HG03196 (cell line): ENCODE results near the gene TIGD7.
"Not testable (repeated sequence)": the region's sequence is repeated elsewhere in the genome, so short reads cannot be mapped to it uniquely, and the experiment has no call there.

Experiments used
- ATAC-seq: cut with Tn5 transposase; IDR thresholded peaks from one replicate; pipeline ENCODE4 v1.9.1; 2021; ENCODE audit not compliant: unreplicated experiment

The TIGD7 gene

DNA sequence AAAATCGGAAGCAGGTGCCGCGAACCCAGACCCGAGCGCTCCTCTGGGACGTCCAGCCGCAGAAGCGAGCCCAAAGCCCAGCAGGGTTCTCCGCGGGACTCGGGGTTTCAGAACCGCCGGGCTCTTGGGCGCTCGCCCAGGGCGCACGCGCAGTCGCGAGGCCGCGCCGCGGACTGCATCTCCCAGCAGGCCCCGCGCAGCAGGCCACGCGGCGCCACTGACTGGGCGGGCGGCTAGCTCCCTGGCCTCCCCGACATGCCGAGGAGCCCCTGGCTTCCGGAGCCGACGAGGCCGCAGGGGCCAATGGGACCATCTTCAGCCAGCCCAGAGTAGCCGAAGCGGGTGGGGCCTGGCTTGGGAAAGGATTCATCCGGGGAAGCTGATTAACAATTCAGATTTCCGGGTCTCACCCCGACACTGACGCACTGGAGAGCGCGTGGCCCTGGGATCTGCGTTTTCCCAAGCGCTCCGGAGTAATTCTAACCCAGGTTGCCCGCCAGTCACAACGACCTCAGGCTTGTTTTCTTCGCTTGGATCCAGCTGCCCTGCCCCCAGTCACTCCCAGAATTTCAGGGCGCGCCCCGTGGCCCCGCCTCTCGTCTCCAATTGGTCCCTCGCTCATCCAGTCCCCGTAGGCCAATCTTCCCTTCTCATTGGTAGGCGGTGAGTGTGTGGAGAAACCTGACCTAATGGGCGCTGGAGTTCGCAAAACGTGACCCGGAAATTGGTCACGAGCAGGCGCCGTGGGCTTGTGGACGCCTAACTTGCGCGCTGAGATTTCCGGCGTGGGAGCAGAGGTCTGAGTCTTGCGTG lies 22.3 kb downstream of the TIGD7 start, which contains the start of gene ZNF263:
TSS of gene ZNF263 (plus strand) at position 762 of the 813 bp plus-strand sequence. CDS start 328 bp downstream, outside the sequence.
- ATAC-seq, result peak; percentile 86

DNA sequence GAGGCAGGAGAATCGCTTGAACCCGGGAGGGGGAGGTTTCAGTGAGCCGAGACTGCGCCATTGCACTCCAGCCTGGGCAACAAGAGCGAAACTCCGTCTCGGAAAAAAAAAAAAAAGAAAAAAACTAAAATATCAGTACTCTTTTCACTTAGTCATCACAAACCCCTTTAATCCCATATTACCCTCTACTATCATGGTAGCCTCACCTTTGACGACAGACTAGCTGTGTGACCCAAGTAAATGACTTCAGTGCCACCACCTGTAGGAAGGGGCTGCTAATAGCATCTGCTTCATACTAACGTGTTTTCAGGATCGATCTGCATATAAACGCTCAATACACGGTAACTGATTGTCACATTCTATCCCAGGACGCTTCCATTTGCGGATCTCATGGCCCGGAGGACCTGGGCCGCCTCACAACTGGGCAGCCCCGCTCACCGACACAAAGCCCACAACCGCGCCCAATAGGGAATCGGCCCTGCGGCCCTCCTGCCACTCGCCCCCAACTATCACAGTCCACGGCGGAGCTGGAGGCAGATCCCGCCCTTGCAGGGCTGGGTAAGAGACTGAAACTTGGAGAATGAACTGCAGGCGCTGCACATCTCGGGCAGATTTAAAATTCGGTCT lies 23.0 kb downstream of the TIGD7 start:
- ATAC-seq, result peak; percentile 20

DNA sequence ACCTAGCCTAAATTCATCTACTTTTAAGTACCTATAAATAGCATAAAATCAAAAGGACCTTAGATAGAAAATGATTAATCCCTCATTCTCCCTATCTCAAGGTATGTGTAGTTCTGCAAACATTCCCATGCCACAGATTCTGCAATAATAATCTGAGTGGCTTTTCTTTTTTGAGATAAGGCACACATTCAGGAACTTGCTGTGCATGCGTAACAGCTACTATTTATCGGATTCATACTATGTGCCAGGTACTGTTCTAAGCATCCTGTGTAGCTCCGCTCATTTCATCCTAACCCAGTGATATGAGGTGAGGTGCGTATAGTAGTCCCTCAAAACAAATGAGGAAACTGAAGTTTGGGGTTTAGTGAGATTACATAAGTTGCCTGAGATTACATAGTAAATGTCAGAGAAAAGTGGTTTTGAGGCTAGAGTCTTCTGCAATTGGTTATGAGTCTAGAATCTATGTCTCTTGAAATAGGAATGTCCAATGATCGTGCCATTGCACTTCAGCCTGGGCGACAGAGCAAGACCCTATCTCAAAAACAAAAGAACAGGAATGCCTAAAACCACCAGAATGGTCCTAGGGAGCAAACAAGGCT lies 23.9 kb downstream of the TIGD7 start:
- ATAC-seq, result no peak

DNA sequence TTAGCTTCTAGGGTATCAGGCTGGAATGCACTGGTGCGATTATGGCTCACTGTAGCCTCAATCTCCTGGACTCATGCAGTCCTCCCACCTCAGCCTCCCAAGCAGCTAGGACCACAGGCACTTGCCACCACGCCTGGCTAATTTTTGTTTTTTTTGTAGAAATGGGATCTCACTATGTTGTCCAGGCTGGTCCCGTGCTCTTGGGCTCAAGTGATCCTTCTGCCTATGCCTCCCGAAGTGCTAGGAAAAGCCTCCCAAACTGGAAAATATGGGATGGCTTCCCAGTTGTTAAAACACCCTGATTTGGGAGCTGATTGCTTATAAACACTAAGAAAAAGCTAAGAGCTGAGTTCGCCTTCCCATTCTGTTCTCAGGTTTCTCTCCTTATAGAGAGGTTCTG lies 28.6 kb downstream of the TIGD7 start:
- no peak for ATAC-seq

DNA sequence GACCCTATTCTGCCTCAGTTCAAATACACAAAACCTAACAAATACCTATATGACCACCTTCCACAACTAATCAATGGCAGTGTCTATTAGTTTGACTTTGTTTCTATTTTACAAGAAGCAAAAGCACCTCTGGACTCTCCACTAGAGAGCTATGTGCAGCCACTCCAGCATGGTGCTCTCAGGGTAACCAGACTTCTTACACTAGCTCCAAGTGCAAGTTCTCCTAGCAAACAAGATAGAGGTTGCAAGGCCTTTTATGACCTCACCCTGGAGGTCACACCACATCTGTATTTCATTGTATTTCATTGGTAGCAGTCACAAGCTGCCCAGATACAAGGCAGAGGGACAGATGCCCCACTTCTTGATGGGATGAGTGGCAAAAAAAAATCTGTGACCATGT lies 30.3 kb downstream of the TIGD7 start:
- ATAC-seq, result no peak

DNA sequence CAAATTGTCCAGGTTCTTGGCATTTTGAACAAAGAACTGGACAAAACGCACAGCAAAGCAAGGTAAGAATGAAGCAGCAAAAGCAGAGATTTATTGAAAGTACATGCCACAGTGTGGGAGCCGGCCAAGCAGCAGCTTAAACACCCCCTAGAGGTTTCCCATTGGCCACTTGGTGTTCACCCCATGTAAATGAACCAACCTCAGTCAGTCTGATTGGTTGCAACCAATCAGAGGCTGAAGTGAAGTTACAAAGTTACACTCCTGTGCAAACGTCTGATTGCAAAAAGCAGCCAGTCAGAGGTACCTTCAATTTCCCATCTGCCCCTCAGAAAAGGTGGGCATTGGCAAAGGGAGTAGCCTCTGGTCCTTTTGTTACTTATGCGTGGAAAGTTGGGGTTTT lies 30.7 kb downstream of the TIGD7 start:
- ATAC-seq, result no peak

DNA sequence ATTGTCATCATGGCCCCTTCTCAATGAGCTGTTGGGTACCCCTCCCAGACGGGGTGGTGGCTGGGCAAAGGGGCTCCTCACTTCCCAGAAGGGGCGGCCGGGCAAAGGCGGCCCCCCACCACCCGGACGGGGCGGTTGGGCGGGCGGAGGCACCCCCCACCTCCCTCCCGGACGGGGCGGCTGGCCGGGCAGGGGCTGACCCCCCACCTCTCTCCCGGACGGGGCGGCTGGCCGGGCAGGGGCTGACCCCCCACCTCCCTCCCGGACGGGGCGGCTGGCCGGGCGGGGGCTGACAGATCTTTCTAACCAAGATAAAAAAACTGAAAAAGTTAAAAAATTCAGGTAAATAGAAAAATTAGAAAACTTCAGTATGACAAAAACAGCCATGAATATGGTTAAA lies 33.9 kb downstream of the TIGD7 start:
- not testable (repeated sequence) for ATAC-seq

DNA sequence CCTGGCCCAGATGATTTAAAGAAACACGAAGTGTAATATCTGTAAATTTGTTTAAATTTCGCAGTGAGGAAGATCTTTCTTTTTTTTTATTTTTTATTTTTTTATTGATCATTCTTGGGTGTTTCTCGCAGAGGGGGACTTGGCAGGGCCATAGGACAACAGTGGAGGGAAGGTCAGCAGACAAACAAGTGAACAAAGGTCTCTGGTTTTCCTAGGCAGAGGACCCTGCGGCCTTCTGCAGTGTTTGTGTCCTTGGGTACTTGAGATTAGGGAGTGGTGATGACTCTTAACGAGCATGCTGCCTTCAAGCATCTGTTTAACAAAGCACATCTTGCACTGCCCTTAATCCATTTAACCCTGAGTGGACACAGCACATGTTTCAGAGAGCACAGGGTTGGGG lies 34.5 kb downstream of the TIGD7 start:
- not testable (repeated sequence) for ATAC-seq

DNA sequence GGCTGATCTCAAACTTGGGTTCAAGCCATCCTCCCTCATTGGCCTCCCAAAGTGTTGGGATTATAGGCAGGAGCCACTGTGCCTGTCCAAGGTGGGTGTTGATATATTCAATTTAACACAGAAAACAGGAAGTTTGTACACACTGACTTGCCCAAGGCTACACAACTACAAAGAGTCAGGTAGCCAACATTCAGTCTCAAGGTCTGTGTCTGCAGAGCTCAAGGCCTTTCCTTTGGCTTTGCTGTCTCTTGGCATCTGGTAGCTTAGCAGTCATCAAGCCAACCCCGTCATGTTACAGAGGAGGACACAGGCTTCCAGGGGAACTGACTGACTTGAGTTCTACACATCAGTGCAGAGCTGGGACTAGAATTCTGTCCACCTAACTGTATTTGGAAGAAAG lies 36.9 kb downstream of the TIGD7 start:
- no peak for ATAC-seq

DNA sequence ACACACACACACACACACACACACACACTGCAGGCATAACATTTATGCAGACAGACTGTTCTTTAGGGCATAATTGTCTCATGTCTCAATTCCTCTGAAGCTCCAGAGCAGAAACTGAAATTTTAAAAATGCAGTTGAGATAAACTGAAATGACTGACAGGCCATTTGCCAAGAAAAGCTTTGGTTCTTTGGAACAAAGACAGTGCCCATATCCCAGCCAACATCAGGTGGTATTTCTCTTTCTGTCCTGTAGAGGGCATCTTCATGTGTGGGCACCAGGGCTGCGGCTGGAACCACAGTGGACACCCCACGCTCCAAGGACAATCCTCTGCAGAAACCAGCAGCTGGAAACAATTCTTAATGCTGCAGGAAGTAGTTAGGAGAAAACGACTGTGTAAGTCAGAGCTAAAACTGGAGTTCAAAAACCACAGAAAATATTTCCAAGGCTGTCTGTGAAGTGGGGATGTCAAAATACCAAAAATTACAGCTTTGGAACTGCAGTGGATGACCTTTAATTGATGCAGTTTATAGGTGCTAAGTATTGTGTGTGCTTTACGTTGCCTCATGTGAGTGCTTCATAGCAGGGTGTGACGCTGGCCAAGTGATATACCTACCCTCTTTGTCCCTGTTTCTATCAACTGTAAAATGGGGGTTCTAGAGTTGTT lies 38.2 kb downstream of the TIGD7 start:
- ATAC-seq, result no peak

DNA sequence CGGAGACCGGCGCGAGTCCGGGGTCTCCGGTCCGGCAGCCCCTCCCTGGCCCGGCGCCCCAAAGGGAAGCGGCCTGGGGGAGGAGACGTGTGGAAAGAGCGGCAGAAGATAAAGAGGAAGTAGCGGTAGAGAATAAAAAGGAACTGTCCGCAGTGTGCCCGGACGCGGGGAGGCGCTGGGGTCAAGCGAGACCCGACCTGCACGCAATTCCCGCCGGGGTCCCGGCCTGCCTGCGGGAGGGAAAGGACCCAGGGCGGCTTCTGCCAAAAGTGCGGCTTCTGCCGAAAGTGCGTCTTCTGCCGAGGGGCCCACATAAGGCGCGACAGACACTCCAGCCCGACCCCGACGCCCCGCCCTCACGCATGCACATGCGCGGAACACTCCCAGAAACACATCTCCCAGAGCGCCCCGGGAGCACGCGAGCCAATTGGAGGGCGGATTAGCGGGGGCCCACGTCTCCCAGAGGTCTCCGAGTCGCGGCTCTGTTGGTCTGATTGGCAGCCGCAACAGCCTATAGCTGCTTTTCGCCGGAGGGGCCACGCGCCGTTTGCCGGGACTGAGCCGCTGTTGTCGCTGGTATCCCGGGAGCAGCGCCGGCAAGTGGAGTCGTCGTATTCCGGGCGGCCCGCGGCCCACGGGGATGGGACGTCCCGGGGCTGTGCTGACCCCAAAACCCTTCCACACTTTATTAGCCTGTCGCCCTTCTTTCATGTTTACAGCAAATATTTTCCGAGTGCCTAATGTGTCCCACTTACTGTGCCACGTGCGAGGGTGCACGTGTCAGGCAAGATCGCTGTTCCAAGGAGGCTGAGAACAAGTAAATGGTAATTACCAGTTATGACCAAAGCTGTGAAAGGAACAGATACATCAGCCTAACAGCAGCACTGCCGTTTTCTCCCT lies 40.8 kb downstream of the TIGD7 start:
- ATAC-seq, result peak; percentile 78

DNA sequence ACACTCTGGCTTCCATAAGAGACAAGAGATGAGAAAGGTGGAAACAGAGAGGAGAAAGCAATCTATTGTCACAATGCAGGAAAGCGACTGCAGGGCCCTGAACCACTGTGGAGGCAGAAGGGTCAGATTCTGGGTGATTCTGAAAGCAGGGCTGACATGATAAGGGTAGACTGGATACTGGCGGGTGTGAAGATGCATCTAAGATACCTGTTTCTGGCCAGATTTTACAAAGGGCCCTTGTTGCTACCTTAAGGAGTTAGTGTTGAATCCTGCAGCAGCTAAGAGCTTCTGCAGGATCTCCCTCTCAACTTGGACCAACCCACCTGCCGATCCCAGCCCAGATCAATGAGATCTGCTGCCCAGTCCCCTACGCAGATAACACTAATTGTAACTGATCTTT lies 42.7 kb downstream of the TIGD7 start:
- no peak for ATAC-seq

DNA sequence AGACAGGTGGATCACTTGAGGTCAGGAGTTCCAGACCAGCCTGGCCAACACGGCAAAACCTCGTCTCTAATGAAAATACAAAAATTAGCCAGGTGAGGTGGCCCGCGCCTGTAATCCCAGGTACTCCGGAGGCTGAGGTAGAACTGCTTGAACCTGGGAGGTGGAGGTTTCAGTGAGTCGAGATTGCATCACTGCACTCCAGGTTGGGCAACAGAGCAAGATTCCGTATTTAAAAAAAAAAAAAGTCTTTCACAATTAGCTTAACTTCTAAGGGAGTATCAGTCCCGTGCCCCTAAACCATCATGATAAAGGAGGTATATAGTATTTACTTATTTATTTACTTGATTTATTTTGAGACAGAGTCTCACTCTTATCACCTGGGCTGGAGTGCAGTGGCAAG lies 45.4 kb downstream of the TIGD7 start:
- no peak for ATAC-seq

DNA sequence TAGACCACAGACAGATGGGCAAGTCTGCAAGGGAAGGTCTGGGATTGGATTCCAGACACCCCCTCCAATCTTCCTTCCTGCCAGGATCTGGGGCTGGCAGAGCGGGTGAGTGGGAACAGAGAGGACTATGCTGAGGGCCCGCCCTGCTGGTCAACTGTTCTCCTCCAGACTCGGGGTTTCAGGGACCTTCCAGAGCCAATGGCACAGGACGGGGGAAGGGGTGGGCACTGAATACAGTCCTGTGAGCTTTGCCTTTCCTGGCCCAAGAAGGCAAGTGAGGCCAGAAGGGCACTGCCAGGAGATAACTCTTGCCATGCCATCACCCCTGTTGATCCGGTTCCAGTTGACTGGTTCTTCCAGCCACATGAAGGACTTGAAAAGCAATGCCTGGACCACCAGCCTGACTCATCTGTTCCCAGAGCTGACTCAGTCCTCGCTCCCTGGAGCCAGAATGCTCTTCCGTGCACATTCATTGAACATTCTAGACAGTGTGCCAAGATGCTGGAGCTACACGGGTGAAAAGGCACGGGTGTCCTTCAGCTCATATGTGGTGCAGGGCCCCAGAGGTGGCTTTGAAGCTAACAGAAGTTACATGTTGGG lies 48.3 kb downstream of the TIGD7 start:
- ATAC-seq, result no peak

DNA sequence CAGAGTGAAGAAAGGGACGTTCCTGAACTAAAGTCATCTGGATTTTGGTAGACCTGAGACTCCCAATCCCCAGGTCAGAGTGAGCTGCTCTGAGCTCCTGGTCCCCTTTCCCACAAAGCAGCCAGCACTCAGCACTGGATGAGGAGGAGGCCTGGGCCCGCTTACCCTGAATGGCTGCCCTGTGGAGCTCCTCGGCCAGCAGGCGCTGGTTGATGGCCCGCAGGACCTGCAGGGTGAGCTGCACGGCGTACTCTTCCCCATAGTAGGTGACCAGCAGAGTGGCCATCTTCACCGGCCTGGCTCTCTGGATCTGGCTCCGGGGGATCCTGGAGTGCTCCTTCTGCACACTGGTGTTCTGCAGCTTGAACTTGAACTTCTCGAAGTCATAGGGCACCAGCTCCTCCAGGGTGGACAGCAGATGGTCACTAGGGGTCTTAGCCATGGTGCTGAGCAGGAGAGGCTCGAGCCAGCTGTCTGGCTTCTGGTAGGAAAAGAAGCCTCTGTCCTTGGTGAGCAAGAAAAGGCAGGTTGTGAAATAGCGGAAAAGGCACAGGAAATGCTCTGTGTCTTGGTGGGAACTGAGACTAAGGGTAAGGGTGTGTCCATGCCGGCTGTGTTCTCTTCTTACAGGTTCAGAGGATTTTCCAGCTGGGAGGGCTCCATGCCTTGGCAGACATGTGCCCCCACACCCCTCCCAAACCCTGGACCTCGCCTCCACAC lies 48.9 kb downstream of the TIGD7 start, which contains the start of gene MEFV:
TSS of gene MEFV (minus strand) at position 488 of the 720 bp plus-strand sequence. CDS start at position 442, 46 bp downstream.
- no peak for ATAC-seq

DNA sequence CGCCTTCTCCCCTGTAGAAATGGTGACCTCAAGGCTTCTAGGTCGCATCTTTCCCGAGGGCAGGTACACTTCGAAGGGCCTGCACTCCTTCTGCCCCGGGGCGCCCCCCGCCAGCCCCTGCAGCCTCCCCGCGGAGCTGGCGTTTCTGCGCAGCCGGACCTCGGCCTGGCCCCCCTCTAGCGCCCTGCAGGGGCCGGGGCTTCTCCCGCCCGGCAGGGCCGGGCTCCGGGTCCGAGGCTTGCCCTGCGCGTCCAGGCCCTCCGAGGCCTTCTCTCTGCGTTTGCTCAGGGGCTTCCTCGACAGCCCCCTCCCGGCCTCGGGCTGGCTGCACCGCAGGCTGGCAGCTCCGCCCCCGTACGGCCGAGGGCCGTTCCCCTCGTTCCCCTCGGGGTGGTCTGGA lies 50.9 kb downstream of the TIGD7 start:
- ATAC-seq, result no peak

DNA sequence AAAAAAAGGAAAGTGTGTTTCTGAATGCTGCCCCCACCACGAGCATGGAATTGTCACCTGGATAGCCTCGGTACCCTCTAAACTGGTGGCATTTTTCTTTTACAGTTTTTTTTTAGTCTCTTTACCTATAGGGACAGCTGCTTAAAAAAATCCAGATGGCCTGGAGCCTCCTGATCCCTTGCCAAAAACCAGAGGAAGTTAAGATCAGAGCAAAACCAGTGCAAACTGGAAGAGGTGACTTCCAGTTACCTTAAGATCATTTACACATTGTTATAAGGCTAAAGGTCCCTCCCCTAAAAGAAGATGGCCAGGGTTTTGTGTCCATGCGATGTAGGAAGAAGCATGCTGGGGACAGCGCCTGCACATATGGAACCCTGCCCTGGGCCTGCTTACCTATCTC lies 52.3 kb downstream of the TIGD7 start:
- ATAC-seq, result no peak

DNA sequence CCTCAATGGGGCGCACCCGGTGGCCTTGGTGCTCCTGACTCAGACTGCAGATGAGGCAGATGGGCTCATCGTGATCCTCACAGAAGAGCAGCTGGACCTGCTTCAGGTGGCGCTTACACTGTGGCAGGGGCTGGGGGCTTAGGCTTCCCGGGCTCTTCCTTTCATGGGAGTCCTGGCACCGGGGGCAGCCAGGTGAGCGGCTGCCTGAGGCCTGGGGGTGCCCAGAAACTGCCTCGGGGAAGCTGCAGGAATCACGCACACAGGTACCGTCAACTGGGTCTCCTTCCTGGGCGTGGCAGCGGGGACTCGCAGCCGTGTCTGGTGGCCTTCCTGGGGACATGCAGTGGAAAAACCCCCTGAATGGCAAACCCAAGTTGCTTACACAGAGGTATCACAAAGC lies 55.8 kb downstream of the TIGD7 start:
- ATAC-seq, result no peak

DNA sequence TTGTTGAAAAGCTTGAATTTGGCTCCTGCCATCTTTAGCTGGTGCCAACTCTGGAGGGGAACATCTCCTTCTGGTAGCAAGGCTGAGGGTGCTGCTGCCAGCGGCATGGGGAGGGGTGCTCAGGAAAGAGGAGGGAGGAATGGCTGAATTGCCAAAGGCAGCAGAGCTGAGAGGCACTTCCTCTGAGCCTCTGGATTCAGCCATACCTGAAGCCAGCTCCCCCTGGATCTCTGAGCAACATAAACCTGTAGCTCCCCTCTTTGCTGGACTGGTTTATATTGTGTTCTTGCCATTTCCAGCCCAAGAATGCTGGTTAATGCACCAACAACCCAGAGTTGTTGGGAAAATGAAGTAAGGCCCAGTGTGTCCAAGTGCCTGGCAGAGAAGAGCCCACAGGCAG lies 56.2 kb downstream of the TIGD7 start:
- ATAC-seq, result no peak
